Panc1 (cell line): ENCODE data around the gene BAZ2B. TPM values are rescaled to one million over a fixed set of nuclear protein-coding genes. Genes with fewer than 3 reads are reported as not detected.

Experiments used
- ATAC-seq: fragments of 200-7000 bp; cut with Tn5 transposase; 2 replicates; pipeline ENCODE4 v1.9.1; 2020; ENCODE audit warnings: mild to moderate bottlenecking, moderate library complexity
- BruUV-seq: library from RNA; stranded (reverse); fragments of 400-500 nt; replicated peaks from 2 replicates; lab custom pipeline; 2021; lab: Mats Ljungman, UMichigan
- CTCF ChIA-PET: fragments of 300-600 bp; sonication (Branson Sonifier 250); formaldehyde crosslinking; loops from one replicate; lab custom pipeline; 2022; ENCODE audit warnings: antibody characterized with exemption; lab: Charles Lee
- POLR2A ChIA-PET: fragments of 300-600 bp; sonication (Branson Sonifier 250); formaldehyde crosslinking; loops from one replicate; lab custom pipeline; 2022; ENCODE audit warnings: antibody characterized with exemption; lab: Charles Lee
- DNase-seq: peaks from one replicate; pipeline ENCODE4 v3.0.0-alpha.2; 2010; ENCODE audit warnings: low read depth, low spot score
- H3K27ac ChIP-seq: 2 replicates; pipeline ENCODE4 v1.5.1; 2011; ENCODE audit warnings: mild to moderate bottlenecking, low read length, inconsistent platforms
- H3K27me3 ChIP-seq: fragments of 200-500 bp; sonication (Bioruptor generic); 2 replicates; pipeline ENCODE4 v1.6.0; 2014; ENCODE audit warnings: low read length, inconsistent platforms; ENCODE audit not compliant: control insufficient read depth, insufficient read depth
- H3K36me3 ChIP-seq: fragments of 200-500 bp; sonication (Bioruptor generic); 2 replicates; pipeline ENCODE4 v1.5.1; 2014; ENCODE audit warnings: inconsistent platforms, mild to moderate bottlenecking, low read length, moderate library complexity; ENCODE audit not compliant: control insufficient read depth, insufficient read depth
- H3K4me1 ChIP-seq: 2 replicates; pipeline ENCODE4 v1.5.1; 2011; ENCODE audit warnings: inconsistent platforms, mild to moderate bottlenecking, low read length, moderate library complexity; ENCODE audit not compliant: control insufficient read depth, insufficient read depth
- H3K4me3 ChIP-seq, 2 experiments: 2 replicates each; pipeline ENCODE4 v1.5.1; 2011 to 2012; ENCODE audit warnings: low read depth in 2 of 2, low read length in 2 of 2, mild to moderate bottlenecking in 2 of 2, inconsistent platforms in 1 of 2, moderate library complexity in 1 of 2
- H3K9me3 ChIP-seq: fragments of 200-500 bp; sonication (Bioruptor generic); 2 replicates; pipeline ENCODE4 v1.5.1; 2014; ENCODE audit warnings: low read depth, mild to moderate bottlenecking, inconsistent platforms, low read length, moderate library complexity; ENCODE audit not compliant: control insufficient read depth, insufficient read depth
- CTCF ChIP-seq: fragments of 450-650 bp; IDR thresholded peaks from 2 replicates; pipeline ENCODE4 v1.5.1; 2017; ENCODE audit warnings: mild to moderate bottlenecking
- POLR2AphosphoS5 ChIP-seq: IDR thresholded peaks from 2 replicates; pipeline ENCODE4 v1.6.1; 2012; ENCODE audit warnings: mild to moderate bottlenecking, low read depth, low read length, moderate library complexity
- SIN3A ChIP-seq: IDR thresholded peaks from 2 replicates; pipeline ENCODE4 v1.6.1; 2012; ENCODE audit warnings: low read depth, mild to moderate bottlenecking, low read length, moderate library complexity, borderline replicate concordance; ENCODE audit not compliant: insufficient read depth
- TCF7L2 ChIP-seq: IDR thresholded peaks from 2 replicates; pipeline ENCODE4 v1.6.1; 2011; ENCODE audit warnings: mild to moderate bottlenecking, low read depth, low read length, inconsistent platforms
- in situ Hi-C: cut with HindIII; loops from 2 replicates; pipeline ENCODE4 v1.10.0; 2016; ENCODE audit warnings: low sequenced_read_pairs, low pct_unique_long_range_greater_than_20kb
- intact Hi-C: fragments of 100-400 bp; cut with micrococcal nuclease; formaldehyde crosslinking; loops from one replicate; pipeline ENCODE4 v1.10.0; 2022; ENCODE audit not compliant: unreplicated experiment
- total RNA-seq: library from RNA; stranded (reverse); gene quantifications from one replicate; pipeline ENCODE4 v1.2.1, GENCODE V29; 2021; ENCODE audit not compliant: unreplicated experiment
- TF ChIP-seq, protein P1 (sequence below), 2 experiments: IDR thresholded peaks; 2 replicates each; pipeline ENCODE4 v1.6.1; 2011 to 2012; ENCODE audit warnings: low read depth in 2 of 2, control low read depth in 1 of 2, low read length in 1 of 2, mild to moderate bottlenecking in 1 of 2, moderate library complexity in 1 of 2; ENCODE audit not compliant: insufficient read depth in 1 of 2

BAZ2B gene
- total RNA-seq, 1 experiment from 2014 or later, result 38.6 TPM

GRCh38 chr2:159366538-159366937 lies 249.8 kb downstream of the BAZ2B start:
- Histone ChIP-seq H3K4me3 (no peak overlapping the region), H3K27me3 (no peaks in the 10 kb centered on the region), H3K9me3 (no peaks in the 10 kb centered on the region), H3K27ac (no peak overlapping the region), H3K4me1 (no peaks in the 10 kb centered on the region), H3K36me3 (no peaks in the 10 kb centered on the region)
- TF ChIP-seq POLR2AphosphoS5, result no peak
- no peak for TF ChIP-seq TCF7L2
- TF ChIP-seq CTCF, result no peak
- TF ChIP-seq, protein P1, sequence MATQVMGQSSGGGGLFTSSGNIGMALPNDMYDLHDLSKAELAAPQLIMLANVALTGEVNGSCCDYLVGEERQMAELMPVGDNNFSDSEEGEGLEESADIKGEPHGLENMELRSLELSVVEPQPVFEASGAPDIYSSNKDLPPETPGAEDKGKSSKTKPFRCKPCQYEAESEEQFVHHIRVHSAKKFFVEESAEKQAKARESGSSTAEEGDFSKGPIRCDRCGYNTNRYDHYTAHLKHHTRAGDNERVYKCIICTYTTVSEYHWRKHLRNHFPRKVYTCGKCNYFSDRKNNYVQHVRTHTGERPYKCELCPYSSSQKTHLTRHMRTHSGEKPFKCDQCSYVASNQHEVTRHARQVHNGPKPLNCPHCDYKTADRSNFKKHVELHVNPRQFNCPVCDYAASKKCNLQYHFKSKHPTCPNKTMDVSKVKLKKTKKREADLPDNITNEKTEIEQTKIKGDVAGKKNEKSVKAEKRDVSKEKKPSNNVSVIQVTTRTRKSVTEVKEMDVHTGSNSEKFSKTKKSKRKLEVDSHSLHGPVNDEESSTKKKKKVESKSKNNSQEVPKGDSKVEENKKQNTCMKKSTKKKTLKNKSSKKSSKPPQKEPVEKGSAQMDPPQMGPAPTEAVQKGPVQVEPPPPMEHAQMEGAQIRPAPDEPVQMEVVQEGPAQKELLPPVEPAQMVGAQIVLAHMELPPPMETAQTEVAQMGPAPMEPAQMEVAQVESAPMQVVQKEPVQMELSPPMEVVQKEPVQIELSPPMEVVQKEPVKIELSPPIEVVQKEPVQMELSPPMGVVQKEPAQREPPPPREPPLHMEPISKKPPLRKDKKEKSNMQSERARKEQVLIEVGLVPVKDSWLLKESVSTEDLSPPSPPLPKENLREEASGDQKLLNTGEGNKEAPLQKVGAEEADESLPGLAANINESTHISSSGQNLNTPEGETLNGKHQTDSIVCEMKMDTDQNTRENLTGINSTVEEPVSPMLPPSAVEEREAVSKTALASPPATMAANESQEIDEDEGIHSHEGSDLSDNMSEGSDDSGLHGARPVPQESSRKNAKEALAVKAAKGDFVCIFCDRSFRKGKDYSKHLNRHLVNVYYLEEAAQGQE (IDR thresholded peaks at IDR 0.05; ENCODE audit: insufficient read depth in 1 of 2, low read depth in 2 of 2, low read length in 1 of 2), result no peak
- no peak for TF ChIP-seq SIN3A
- in situ Hi-C loops (no loop called here), intact Hi-C loops (no loop called here)
- ATAC-seq (no peak), DNase-seq (no peak)
- ChIA-PET POLR2A (no interaction called here), CTCF (no interaction called here)
- no TSS peak for BruUV-seq

DNA sequence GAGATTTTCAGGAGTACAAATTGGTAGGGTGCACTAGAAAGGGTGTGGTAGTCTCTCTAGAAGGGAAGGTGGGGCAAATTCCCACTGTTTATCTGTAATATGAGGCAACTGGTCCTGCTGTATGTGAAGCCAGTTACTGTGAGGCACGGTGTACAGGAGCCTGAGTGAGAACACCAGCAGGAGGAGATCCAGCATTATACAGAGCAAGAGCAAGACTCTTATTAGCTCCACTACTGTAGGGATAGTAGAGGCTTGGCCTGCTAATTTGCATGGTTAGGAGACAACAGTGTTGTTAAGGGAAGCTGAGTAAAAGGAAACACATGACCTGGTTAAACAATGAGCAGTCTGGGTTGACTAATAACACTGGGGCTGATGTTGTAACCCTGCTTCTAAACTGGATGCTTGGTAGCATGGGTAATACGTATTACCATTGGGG lies 253.5 kb downstream of the BAZ2B start:
- ChIA-PET POLR2A (no interaction called here), CTCF (no interaction called here)
- Histone ChIP-seq H3K4me1 (no peaks in the 10 kb centered on the region), H3K4me3 (no peak overlapping the region), H3K36me3 (no peaks in the 10 kb centered on the region), H3K9me3 (no peaks in the 10 kb centered on the region), H3K27ac (no peak overlapping the region), H3K27me3 (no peaks in the 10 kb centered on the region)
- intact Hi-C loops (no loop called here), in situ Hi-C loops (no loop called here)
- no peak for TF ChIP-seq TCF7L2
- TF ChIP-seq, protein P1 (IDR thresholded peaks at IDR 0.05; ENCODE audit: insufficient read depth in 1 of 2, low read depth in 2 of 2, low read length in 1 of 2), result no peak
- no TSS peak for BruUV-seq
- DNase-seq (no peak), ATAC-seq (no peak)
